Measurements from ENCODE around the gene SLC4A5. TPM values are rescaled to one million over a fixed set of nuclear protein-coding genes. Genes with fewer than 3 reads are reported as not detected.

SLC4A5 gene
- total RNA-seq, 1 donor from 2014 or later = 3.7 TPM

DNA sequence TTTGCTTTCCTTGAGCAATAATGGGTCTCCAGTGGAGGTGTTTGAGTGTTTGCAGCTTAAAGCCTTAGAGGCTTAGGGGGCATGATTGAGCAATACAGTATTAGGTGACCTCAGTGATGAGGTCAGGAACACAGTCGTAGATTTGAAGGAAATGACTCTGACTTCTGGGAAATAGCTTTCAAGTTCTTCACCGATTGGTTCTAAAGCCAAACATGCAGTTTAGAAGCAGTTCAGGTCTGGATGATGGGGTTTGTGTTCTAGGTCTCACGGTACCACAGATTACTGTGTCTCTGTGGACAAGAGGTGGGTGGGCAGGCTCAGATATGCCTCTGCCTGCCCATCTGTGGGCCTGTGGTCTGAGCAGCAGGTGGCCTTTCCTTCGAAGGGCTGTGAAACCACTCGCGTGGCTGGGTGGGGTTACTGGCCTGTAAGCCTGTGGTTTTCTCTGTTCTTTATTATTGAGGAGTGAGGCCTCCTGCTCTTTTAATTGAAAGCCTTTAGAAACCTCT, 137.0 kb downstream of the SLC4A5 start:
- intact Hi-C loops (cut with micrococcal nuclease) = loop anchor here (1.0 kb wide), 4 partner anchors 8 to 185 kb away; partner anchors contain the start of genes MOB1A and MTHFD2

DNA sequence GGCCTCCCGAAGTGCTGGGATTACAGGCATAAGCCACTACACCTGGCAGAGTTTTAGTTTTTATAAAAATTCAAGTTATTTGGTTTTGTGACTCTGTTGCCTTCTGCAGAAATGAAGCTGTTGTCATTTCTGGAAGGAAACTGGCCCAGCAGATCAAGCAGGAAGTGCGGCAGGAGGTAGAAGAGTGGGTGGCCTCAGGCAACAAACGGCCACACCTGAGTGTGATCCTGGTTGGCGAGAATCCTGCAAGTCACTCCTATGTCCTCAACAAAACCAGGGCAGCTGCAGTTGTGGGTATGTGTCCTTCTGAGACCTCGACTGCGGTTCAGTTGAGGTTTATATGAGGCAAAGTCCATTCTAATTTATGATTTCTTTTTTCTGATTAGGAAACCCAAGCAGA, 137.6 kb downstream of the SLC4A5 start:
- intact Hi-C loops (cut with micrococcal nuclease) = loop anchor here (1.0 kb wide), 1 partner anchor 321 kb away; the partner anchor contains the start of gene DQX1

DNA sequence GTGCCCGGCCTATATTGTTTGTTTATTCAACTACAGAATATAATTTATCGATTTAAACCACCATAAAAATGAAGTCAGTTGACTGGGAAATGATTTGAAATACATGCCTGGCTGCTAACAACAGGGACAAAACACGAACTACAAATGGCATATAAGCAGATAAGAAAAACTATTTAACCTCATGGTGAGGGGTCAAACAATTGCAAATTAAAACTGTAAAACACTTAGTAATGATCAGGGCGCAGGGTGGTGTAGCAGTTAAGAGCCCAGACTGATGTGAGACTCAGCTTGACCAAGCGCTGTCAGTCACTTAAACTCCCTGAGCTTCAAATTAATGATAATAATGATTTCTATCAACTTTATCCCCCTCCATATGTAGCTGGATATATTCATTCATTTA, 138.1 kb downstream of the SLC4A5 start:
- intact Hi-C loops (cut with micrococcal nuclease) = loop anchor here (1.0 kb wide), 1 partner anchor 321 kb away; the partner anchor contains the start of gene DQX1

DNA sequence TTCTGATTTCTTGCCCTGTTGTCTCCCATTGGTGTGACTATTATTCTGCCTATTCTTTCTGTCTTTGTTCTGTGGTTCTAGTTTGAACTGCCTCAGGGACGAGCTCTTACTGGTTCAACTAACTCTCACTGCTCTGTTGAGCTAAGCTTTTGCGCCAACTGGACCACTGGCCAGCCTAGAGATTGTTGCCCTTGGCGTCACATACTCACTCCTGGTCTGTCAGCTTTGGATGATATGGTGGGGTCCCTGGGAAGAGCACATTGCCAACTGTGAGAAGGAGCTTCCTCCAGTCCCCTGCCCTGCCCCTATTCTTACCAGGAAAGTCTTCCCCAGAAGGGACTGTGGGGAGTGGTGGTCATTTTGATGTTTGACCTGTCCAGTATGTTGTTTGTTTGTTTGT, 138.8 kb downstream of the SLC4A5 start:
- intact Hi-C loops (cut with micrococcal nuclease) = no loop called here

DNA sequence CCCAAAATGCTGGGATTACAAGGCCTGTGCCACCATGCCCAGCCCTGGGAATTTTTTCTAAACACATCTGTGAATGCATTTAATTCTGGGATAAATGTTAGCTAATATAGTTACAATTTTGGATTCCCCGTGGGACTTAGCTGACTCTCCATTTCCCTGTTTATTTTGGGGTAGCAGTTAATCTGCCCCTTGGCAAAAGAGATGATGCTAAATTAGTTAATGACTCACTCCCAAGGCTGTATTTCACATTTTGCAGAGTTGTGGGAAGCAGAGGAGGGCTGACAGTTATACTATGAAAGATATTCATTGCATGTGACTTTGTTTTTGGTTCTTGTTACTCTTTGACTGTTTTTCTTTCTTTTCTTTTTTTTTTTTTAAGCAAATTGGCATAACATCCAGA, 141.6 kb downstream of the SLC4A5 start:
- intact Hi-C loops (cut with micrococcal nuclease) = no loop called here

DNA sequence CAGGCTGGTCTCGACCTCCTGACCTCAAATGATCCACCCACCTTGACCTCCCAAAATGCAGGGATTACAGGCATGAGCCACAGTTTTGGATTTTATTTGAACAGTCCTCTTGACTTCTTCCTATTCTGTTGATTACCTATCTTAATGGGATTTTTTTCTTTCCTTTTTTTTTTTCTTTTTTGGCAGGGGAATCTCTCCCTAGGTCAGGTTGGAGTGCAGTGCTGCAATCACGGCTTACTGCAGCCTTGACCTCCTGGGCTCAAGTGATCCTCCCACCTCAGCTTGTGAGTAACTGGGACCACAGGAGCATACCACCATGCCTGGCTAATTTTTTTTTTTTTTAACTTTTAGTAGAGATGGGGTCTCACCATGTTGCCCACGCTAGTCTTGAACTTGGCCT, 142.0 kb downstream of the SLC4A5 start:
- intact Hi-C loops (cut with micrococcal nuclease) = no loop called here

DNA sequence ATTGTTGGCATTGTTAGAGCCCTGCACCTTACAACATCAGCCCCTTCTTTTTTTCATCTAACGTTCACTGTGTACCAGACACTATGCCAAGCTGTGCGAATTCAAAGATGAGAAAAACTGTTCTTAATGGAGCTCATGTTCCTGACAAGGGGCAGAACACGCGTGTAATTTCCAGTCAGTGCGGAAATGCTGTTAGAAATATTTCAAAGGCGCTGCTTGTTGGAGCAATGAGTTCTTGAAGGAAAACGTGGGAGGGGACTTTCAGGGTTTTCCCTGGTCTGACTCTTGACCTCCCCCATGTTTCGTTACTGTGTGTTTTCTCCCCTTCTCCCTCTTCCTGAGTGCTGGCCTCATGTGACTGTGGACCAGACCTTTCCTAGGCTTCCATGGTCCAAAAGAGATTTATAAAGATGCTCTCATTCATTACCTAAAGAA, 143.3 kb downstream of the SLC4A5 start:
- intact Hi-C loops (cut with micrococcal nuclease) = loop anchor here (2.0 to 5.0 kb wide), 8 partner anchors 193 to 968 kb away; partner anchors contain the start of genes C2orf81, CCT7, DOK1 and INO80B

DNA sequence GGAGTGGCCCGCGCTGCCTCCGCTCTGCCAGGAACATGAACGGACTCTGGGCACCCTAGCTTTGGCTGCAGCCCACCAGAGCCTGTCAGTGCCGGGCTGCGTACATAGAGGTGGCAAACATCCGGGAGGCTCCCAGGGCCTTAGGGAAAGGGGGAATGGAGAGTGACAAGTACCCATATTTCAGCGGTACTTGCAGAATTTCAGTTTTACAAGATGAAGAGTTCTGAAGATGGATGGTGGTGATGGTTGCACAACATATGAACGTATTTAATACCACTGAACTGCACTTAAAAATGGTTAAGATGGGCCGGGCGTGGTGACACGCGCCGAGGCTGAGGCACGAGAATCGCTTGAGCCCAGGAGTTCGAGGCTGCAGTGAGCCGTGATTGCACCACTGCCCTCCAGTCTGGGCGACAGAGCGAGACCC, 143.9 kb downstream of the SLC4A5 start:
- intact Hi-C loops (cut with micrococcal nuclease) = loop anchor here (2.0 to 5.0 kb wide), 8 partner anchors 194 to 967 kb away; partner anchors contain the start of genes C2orf81, CCT7, DOK1 and INO80B

DNA sequence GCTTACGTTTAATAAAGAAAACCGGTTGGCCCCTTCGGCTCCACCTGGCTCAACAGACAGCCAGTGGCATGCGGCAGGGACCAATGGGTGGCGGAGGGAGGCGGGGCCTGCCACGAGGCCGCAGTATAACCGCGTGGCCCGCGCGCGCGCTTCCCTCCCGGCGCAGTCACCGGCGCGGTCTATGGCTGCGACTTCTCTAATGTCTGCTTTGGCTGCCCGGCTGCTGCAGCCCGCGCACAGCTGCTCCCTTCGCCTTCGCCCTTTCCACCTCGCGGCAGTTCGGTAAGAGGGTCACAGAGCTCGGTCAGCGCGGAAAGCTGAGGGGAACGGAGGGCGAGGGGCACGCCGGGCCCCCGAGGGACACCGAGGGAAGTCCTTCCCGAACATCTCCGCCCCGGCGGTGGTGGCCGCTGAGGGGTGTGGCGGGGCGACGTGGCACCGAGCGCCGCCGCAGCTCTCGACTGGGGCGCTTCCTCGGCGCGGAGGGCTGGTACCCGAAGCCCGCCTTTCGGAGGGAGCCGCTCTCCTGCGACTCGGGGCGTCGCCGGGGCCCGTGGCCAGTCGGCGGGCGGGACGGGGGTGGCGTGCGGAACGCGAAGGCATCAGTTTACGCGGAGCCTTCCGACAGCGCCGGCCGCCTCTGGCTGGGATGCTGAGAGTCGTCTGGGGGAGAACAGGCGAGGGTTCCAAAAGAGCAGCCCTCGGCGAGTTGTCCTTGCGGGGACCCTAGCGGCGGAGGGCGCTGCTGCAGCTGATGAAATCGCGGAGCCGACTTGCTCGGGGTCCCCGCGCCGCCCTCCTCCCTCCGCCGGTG, 144.5 kb downstream of the SLC4A5 start, which contains the start of gene MTHFD2:
Gene MTHFD2, plus strand, starts transcription at position 155 of the 814 bp plus-strand sequence. Its CDS starts 27 bp downstream, at position 182.
- intact Hi-C loops (cut with micrococcal nuclease) = loop anchor here (1.0 to 5.0 kb wide), 20 partner anchors 8 to 966 kb away; partner anchors contain the start of genes BOLA3, C2orf81, CCT7 and DGUOK

DNA sequence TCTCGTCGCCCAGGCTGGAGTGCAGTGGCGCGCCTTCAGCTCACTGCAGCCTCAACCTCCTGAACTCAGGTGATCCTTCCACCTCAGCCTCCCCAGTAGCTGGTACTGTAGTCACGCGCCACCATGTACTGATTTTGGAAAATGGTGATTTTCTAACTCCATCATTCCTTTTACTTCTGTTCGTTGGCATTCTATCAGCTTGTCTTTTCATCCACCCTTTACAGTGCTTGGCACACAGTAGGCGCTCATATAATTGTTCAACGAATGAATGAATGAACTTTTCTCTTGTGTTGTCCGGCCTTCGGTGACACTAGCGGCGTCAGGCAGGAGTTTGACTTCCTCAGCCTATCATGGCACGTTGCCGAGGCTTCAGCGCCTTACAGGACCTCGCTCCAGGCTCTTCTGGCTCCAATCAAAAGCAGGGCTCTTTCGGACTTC, 145.2 kb downstream of the SLC4A5 start:
- intact Hi-C loops (cut with micrococcal nuclease) = loop anchor here (1.0 to 5.0 kb wide), 20 partner anchors 8 to 966 kb away; partner anchors contain the start of genes BOLA3, C2orf81, CCT7 and DGUOK

DNA sequence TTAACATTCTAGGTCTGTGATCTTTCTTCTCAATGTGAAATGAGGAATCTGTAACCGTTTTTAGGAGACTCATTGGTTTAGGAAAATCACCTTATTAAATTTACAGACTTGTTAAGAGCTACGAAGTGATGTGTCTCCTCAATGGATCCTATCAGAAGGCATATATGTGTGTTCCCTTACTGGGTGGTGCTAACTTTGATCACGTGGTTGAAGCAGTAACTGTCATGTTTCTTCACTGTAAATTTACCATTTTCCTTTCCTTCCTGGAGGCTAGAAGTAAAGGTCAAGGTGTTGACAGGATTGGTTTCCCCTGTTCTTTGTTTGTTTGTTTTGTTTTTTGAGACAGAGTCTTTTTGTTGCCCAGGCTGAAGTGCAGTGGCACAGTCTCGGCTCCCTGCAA, 146.2 kb downstream of the SLC4A5 start:
- intact Hi-C loops (cut with micrococcal nuclease) = loop anchor here (5.0 kb wide), 3 partner anchors 210 to 965 kb away; partner anchors contain the start of genes CCT7, DOK1, LOXL3 and PRADC1

DNA sequence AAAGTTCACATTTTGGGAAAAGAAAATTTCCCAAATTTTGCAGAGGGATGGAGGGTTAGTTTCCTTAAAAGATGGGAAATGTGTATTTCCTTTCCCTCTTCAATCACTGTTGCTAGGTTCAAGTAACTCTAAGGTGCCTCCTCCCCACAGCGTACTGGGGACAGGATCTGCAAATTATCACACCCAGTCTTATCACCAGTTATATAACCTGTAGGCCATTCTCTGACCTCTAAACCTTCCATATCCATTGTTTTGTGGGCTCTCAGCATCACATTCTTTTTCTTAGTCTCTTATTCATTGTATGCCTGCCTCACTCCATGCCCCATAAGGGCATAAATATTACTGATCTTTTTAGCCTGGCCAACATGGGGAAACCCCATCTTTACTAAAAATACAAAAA, 148.4 kb downstream of the SLC4A5 start:
- intact Hi-C loops (cut with micrococcal nuclease) = loop anchor here (5.0 kb wide), 3 partner anchors 207 to 962 kb away; partner anchors contain the start of genes CCT7, DOK1, LOXL3 and PRADC1

DNA sequence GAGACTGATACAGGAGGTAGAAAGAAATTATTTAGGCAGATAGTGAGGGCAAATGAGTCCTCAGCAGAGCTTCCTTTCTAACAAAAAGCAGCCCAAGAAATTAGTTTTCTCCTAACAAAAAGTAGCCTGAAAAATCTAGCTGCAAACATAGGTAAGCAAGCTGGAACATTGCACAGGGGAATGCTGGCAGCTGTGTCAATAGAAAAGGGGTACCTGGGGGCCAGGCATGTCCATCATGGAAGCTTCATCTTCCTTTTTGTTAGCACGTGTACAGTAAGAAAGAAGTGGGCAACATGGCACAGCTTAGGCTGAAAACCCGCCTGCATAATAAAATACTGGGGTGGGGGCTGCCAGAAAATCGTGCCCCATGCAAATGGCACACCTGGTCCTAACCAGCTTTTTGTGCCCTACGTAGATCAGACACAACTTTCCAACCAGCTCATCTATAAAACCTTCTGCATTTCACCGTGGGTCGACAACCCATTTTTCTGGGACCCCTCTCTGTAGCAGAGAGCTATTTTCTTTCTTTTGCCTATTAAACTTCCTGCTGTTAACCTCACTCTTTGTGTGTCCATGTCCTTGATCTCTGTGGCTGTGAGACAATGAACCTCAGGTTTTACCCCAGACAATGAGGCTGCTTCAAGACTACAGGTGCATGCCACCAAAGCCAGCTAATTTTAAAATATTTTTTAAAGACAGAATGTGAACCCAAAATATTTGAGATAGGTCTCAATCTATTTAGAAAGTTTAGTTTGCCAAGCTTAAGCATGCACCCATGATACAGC, 151.4 kb downstream of the SLC4A5 start:
- intact Hi-C loops (cut with micrococcal nuclease) = no loop called here

DNA sequence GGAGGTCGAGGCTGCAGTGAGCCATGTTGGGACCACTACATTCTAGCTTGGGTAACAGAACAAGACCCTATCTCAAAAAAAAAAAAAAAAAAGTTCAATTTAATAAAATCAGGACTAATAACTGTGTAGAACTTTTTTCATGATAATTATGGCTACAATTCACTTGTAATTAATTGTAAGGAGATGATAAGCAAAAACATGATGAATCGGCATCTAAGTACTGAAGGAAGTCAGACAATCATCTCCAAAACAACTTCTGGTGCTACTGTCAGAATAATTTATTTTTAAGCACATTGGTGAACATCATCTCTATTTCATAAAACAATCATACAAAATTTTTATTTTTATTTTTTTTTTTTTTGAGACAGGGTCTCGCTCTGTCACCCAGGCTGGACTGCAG, 154.5 kb downstream of the SLC4A5 start:
- intact Hi-C loops (cut with micrococcal nuclease) = no loop called here

DNA sequence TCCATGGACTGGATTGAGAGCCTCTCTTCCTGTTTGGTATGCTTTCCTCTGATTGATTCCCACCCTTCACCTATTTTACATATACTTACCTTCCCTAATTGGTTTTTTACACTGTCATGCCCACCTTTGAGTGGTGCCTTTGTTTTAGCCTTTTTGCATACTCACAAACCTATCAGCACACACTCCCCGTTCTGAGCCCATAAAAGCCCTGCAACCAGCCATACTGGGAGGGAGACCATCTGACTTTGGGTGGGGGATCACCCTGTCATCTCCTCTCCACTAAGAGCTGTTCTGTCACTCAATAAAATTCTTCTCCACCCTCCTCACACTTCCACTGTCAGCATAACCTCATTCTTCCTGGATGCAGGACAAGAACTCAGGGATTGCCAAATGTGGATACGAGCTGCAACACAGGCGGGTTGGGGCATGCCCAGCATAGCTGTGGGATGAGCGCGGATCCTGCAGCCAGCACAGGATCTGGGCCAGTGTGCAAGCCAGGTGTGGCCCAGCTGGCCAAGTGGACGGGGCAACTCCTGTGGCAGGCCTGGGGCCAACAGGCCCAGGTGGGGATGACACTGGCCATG, 155.1 kb downstream of the SLC4A5 start:
- intact Hi-C loops (cut with micrococcal nuclease) = no loop called here

DNA sequence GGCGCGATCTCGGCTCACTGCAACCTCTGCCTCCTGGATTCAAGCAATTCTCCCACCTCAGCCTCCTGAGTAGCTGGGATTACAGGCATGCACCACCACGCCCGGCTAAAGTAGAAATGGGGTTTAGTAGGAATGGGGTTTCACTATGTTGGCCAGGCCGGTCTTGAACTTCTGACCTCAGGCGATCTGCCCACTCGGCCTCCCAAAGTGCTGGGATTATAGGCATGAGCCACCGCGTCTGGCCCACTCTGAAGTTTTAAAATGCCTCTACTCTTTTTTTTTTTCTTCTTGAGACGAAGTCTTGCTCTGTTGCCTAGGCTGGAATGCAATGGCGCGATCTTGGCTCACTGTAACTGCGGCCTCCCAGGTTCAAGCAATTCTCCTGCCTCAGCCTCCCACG, 156.5 kb downstream of the SLC4A5 start:
- intact Hi-C loops (cut with micrococcal nuclease) = loop anchor here (1.0 kb wide), 2 partner anchors 8 to 12 kb away; partner anchors contain the start of genes MOB1A and MTHFD2

DNA sequence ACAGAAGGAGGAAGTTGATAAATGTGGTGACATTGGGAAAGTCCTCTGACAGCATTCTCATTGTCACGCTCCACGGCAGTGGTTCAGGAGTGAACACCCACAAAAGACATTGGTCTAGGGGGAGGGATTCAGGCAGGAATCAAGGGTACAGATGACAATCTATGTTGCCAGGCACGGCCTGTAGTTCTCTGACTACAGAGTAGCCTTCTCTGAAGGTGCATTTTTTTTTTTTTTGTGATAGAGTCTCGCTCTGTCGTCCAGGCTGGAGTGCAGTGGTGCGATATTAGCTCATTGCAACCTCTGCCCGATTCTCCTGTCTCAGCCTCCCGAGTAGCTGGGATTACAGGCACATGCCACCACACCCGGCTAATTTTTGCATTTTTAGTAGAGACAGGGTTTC, 157.2 kb downstream of the SLC4A5 start:
- intact Hi-C loops (cut with micrococcal nuclease) = loop anchor here (1.0 kb wide), 2 partner anchors 8 to 12 kb away; partner anchors contain the start of genes MOB1A and MTHFD2

DNA sequence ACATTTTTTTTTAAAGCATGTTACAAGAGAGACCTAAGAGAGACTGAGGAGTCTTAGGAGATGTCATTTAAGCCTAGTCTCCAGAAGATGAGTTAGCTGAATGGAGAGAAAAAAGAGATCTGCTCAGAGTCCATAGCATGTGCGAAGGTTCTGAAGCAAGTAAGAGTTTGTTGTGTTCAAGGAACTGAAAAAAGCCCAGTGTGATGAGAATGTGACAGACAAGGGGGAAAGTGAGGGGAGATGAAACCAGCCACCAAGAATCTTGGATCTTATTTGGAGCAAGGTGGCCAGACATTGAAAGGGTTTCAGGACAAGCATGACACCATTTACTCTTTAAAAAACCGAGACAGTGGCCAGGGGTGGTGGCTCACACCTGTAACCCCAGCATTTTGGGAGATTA, 159.3 kb downstream of the SLC4A5 start:
- intact Hi-C loops (cut with micrococcal nuclease) = no loop called here

DNA sequence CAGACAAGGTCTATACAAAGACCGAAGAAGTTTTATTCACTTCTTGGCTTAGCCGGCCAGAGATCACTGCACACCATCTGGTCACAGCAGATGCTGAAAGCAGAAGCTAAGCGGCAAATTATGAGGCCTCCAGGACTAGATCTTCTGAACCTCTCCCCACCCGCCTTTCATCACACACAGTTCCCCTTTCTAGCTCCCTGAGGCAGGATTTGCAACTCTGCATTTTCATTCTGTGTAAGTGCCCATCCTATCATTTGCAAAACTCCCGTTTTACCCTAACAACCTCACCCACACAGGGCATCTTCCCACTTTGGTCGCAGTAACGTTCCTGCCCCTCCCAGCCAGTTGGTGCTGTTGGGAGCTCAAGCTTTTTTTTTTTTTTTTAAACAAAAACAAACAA, 161.5 kb downstream of the SLC4A5 start:
- intact Hi-C loops (cut with micrococcal nuclease) = no loop called here

Data from T-helper 1 cell treated with Interleukin-12 subunit alpha and Interleukin-12 subunit beta and Interleukin-4 antibody, amounts not matched to agents 30 ng/mL and 1 ng/mL, for 36 hours (primary cell).